Colonic mucosa (tissue), 4 donors: ENCODE data around the gene RC3H1. TPM values are rescaled to one million over a fixed set of nuclear protein-coding genes. Genes with fewer than 3 reads are reported as not detected.
"Not testable (repeated sequence)": the region's sequence is repeated elsewhere in the genome, so short reads cannot be mapped to it uniquely, and the experiment has no call there.

Source experiments
- DNase-seq: peaks from one replicate; pipeline ENCODE4 v3.0.0-alpha.2; 2020
- H3K27ac ChIP-seq: fragments of 200-600 bp; one replicate; pipeline ENCODE4 v1.8.0; 2021
- H3K27me3 ChIP-seq: fragments of 200-600 bp; one replicate; pipeline ENCODE4 v1.8.0; 2021
- H3K36me3 ChIP-seq: fragments of 200-600 bp; one replicate; pipeline ENCODE4 v1.8.0; 2021
- H3K4me1 ChIP-seq: fragments of 200-600 bp; one replicate; pipeline ENCODE4 v1.8.0; 2021; ENCODE audit warnings: mild to moderate bottlenecking
- H3K4me3 ChIP-seq: fragments of 200-600 bp; one replicate; pipeline ENCODE4 v1.8.0; 2021
- H3K9ac ChIP-seq, 2 donors: one replicate each; pipeline ENCODE4 v1.7.0; 2013; ENCODE audit warnings: control low read depth in 2 of 2, low read depth in 2 of 2, low read length in 2 of 2
- H3K9me3 ChIP-seq: fragments of 200-600 bp; one replicate; pipeline ENCODE4 v1.8.0; 2021
- intact Hi-C: fragments of 100-400 bp; cut with DNase I; formaldehyde crosslinking; loops from one replicate; pipeline ENCODE4 v1.14.1; 2022
- total RNA-seq, 2 donors: library from RNA; stranded (reverse); fragmentation: NEBNext Ultra II Directional in 1 of 2; extraction: Animal tissue kit (Norgen Biotek cat#: 25700) in 1 of 2; gene quantifications; one replicate each; pipeline ENCODE4 v1.2.1, GENCODE V29; 2021
- TF ChIP-seq, protein P1 (sequence below): fragments of 200-600 bp; IDR thresholded peaks from one replicate; pipeline ENCODE4 v1.8.0; 2022; ENCODE audit warnings: antibody characterized with exemption, mild to moderate bottlenecking
- donor health status: healthy.
- donor health status: DM: no; HTN: no; CAD: no.
- donor health status: DM: no; HTN: no; CAD: no.

The RC3H1 gene
- total RNA-seq, 2 donors from 2014 or later: 26.6 to 37.5 TPM

DNA sequence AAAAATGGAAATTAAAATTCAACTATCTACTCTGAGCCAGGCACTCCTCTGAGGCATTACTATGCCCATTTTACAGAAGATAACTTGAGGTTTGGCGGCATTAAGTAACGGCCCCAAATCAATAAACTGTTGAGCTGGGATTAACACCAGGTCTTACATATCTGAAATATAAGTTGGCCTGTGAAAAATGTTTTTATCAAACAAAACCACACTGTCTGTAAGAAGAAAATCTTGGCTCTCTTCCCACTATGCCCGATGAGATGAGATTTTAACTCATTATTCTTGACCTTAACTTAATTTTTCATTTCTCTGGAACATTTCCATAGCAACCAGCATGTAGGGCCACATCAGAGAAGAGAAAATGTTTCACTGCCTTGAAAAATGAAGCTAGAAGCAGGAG is 21.8 kb downstream of the RC3H1 start:
- TF ChIP-seq, protein P1, sequence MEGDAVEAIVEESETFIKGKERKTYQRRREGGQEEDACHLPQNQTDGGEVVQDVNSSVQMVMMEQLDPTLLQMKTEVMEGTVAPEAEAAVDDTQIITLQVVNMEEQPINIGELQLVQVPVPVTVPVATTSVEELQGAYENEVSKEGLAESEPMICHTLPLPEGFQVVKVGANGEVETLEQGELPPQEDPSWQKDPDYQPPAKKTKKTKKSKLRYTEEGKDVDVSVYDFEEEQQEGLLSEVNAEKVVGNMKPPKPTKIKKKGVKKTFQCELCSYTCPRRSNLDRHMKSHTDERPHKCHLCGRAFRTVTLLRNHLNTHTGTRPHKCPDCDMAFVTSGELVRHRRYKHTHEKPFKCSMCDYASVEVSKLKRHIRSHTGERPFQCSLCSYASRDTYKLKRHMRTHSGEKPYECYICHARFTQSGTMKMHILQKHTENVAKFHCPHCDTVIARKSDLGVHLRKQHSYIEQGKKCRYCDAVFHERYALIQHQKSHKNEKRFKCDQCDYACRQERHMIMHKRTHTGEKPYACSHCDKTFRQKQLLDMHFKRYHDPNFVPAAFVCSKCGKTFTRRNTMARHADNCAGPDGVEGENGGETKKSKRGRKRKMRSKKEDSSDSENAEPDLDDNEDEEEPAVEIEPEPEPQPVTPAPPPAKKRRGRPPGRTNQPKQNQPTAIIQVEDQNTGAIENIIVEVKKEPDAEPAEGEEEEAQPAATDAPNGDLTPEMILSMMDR: no peak
- H3K4me1 ChIP-seq: no peaks in the 10 kb centered on the region

GRCh38 chr1:173997791-173998190 is 24.4 kb downstream of the RC3H1 start:
- no peaks in the 10 kb centered on the region for H3K36me3 ChIP-seq
- H3K9me3 ChIP-seq: no peaks in the 10 kb centered on the region
- no peak overlapping the region for H3K27ac ChIP-seq
- intact Hi-C loops: loop anchor here (10.0 kb wide), 1 partner anchor 217 kb away; no protein-coding TSS in a partner anchor
- TF ChIP-seq, protein P1: no peak
- H3K4me1 ChIP-seq: no peaks in the 10 kb centered on the region
- H3K4me3 ChIP-seq: no peak overlapping the region
- H3K9ac ChIP-seq: no peak overlapping the region
- DNase-seq: no peak
- no peaks in the 10 kb centered on the region for H3K27me3 ChIP-seq

More for the DNA sequence above, 21.8 kb downstream of the RC3H1 start:
- Histone ChIP-seq H3K4me3 (no peak overlapping the region), H3K27ac (no peak overlapping the region), H3K9ac (no peak overlapping the region), H3K36me3 (no peaks in the 10 kb centered on the region), H3K27me3 (no peaks in the 10 kb centered on the region), H3K9me3 (no peaks in the 10 kb centered on the region)
- no peak for DNase-seq
- intact Hi-C loops: no loop called here

DNA sequence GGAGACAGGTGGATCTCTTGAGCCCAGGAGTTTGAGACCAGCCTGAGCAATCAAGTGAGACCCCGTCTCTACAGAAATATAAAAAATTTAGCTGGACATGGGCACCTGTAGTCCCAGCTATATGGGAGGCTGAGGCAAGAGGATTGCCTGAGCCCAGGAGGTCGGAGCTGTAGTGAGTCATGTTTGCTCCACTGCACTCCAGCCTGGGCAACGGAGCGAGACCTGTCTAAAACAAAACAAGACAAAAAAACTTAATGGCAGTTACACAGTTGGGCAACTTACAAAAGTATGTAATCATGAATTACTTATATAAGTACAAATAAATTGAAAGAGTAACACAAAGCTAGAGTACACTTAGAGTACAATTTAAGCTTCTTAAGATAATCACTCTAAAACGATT is 25.2 kb downstream of the RC3H1 start:
- TF ChIP-seq, protein P1: no peak
- Histone ChIP-seq H3K4me3 (no peak overlapping the region), H3K36me3 (no peaks in the 10 kb centered on the region), H3K27ac (no peak overlapping the region), H3K9me3 (no peaks in the 10 kb centered on the region), H3K9ac (no peak overlapping the region), H3K4me1 (no peaks in the 10 kb centered on the region), H3K27me3 (no peaks in the 10 kb centered on the region)
- intact Hi-C loops: loop anchor here (10.0 kb wide), 1 partner anchor 218 kb away; no protein-coding TSS in a partner anchor
- no peak for DNase-seq

DNA sequence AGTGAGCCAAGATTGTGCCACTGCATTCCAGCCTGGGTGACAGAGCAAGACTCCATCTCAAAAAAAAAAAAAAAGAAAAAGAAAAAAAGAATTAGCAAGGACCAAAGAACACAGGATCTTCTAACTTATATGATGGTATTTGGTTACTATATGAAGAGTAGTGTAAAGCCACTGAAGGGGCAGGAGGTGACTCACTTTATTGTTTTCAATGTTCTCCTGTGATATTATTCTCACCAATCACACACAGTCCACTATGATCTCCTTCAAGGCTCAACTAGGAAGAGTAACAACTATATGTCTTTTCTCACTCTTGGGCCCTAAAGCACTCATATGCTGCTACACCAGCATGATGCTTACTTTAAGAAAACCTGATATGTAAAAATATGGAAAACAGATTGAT is 26.7 kb downstream of the RC3H1 start:
- no peak overlapping the region for H3K27ac ChIP-seq
- no peak for DNase-seq
- H3K27me3 ChIP-seq: no peaks in the 10 kb centered on the region
- no peak overlapping the region for H3K9ac ChIP-seq
- TF ChIP-seq, protein P1: no peak
- intact Hi-C loops: loop anchor here (10.0 kb wide), 1 partner anchor 219 kb away; no protein-coding TSS in a partner anchor
- no peaks in the 10 kb centered on the region for H3K4me1 ChIP-seq
- no peaks in the 10 kb centered on the region for H3K36me3 ChIP-seq
- H3K4me3 ChIP-seq: no peak overlapping the region
- H3K9me3 ChIP-seq: no peaks in the 10 kb centered on the region

DNA sequence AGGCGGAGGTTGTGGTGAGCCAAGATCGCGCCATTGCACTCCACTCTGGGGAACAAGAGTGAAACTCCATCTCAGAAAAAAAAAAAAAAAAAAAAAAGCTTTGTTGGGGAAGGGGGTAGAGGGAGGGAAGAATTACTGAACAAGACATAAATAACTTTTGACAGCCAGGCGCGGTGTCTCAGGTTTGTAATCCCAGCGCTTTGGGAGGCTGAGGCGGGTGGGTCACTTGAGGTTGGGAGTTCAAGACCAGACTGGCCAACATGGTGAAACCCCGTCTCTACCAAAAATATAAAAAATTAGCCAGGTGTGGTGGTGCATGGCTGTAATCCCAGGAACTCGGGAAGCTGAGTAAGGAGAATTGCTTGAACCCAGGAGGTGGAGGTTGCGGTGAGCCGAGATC is 28.2 kb downstream of the RC3H1 start:
- H3K9me3 ChIP-seq, H3K4me3 ChIP-seq, H3K27ac ChIP-seq, H3K27me3 ChIP-seq, H3K36me3 ChIP-seq, H3K4me1 ChIP-seq, H3K9ac ChIP-seq, DNase-seq: not testable (repeated sequence)
- intact Hi-C loops: loop anchor here (10.0 kb wide), 1 partner anchor 221 kb away; no protein-coding TSS in a partner anchor

DNA sequence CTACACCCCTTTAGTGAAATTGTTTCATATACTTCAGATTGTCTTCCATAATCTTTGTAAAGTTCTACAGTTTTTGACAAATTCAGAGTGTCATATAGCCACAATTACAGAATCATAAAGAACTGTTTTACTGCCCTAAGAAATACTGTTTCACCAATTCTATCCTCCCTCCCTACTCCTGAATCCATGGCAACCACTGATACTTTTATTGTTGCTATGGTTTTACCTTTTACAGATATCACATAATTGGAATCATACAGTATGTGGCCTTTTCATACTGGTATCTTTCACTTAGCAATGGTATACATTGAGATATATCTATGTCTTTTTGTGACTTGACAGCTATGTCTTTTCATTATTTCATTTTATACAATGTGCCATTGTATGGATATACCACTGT is 34.1 kb downstream of the RC3H1 start:
- Histone ChIP-seq H3K36me3 (peaks cover 6% of the 10 kb centered on the region), H3K4me1 (no peaks in the 10 kb centered on the region), H3K9ac (no peak overlapping the region), H3K4me3 (no peak overlapping the region), H3K27ac (no peak overlapping the region), H3K9me3 (no peaks in the 10 kb centered on the region), H3K27me3 (no peaks in the 10 kb centered on the region)
- TF ChIP-seq, protein P1: no peak
- no peak for DNase-seq
- intact Hi-C loops: no loop called here
